ENCODE results near the gene CFAP97D1.

CFAP97D1 gene

DNA sequence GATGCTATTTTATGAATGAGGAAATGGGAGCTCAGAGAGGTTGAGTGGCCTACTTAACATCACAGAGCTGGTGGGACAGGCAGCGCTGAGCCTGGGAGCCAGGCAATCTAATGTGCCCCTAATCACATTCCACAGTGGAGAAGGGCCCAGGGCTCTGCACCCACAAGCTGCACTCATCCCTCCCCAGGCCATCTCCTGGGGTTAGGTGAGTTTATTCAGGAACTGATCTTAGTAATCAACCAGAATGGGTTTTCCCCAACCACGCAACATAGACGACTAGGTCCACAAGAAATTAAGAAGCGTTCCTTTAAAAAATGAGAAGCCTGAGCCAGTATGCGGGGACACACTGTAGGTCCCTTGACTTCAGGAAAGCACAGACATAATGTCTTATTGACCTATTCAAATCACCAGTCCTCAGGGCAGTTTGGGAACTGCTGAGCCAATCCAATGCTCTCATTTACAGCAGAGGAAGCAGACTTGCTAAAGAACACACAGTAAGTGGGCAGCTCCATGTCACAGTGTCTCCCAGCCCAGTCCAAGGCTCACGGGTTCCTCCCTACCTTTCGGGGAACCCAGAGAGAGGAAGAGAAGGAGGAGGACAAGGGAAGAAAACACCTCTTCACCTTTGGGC is 50.4 kb downstream of the CFAP97D1 start:
- no peak for DNase-seq

DNA sequence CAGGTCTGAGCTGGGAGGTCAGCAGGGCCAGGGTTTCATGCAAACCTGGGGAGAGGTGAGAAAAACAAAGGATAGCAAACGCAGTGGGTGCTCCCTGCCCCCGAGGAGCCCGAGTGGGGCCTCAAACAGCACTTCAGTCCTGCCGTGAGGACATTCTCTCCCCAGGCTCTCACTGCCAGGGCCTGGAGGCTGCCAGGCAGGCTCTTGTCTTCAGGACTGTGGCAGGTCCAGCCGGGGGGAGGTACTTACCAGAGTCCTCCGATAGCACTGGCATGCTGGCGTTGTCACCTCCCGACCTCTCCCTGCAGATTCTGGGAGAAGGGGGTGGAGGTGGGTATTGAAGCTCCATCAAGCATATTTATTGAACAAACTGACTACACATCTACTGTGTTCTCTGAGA is 51.4 kb downstream of the CFAP97D1 start:
- no peak for DNase-seq

- DNase-seq, result peak; percentile 58
Measured at GRCh38 chr17:43832168-43832975, 52.1 kb downstream of the CFAP97D1 start.

DNA sequence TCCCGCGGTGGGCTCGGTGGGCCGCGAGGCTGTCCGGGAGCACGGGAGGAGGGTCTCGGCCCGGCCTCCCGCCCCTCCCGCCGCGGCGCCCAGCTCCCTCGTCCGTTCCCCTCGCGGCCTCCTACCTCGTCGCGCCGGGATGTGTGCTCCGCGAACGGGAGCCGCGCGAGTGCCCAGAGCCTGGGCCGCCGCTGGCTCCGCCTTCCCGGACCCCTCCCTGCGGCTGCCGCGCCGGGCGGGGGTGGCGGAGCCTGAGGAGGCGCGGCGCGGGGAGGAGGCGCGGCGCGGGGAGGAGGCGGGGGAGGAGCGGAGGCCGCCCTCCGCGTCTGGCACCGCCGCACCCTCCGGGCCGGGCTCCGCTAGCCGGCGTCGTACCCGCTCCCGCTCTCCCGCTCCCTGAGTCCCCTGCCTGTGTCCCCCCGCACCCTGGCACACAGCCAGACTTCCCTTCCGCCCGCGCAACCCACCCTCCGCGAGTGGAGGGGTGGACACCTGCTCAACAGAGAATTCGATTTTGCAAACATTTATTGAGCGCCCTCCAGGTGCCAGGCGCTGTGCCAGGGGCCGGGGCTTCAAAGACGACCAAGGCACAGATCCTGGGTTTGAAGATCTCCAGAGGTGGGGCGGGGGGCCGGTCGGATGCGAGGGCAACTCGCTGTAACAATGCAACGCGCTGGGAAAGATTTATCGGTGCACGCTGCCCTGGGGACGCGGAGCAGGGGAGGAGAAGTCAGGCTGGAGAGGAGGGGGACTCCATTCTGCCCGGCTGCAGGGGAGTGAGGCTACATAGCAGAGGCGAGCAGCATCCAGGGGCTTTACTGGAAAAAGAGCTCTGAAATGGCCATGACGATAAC is 53.0 kb downstream of the CFAP97D1 start, which contains the start of gene MPP3:
Gene MPP3, minus strand, starts transcription at position 171 of the 854 bp plus-strand sequence. CDS start 1,240 bp downstream, outside the sequence.
- peak; percentile 76 for DNase-seq

DNA sequence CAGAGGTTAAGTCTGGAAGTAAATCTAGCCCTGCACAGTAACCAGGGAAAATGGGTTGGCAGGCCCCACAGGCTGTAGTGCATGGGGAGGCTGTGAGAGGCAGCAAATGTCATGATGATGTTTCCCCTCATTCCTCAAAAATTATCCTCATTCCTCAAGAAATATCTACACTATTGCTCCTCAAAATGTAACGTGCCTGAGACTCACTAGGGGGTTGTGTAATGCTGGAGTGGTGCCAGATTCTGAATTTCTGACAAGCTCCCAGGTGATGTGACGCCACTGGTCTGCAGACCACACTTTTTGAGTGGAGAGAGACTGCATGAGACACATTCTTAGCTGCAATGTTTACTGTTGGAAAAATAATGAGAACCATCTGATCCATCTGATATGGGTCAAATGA is 53.9 kb downstream of the CFAP97D1 start:
- no peak for DNase-seq

Data from femur (tissue), 1 donor.